Esophagus (tissue), 2 donors: ENCODE measurements around the gene KIF13A. TPM values are rescaled to one million over a fixed set of nuclear protein-coding genes. Genes with fewer than 3 reads are reported as not detected.
"Not testable (repeated sequence)": the region's sequence is repeated elsewhere in the genome, so short reads cannot be mapped to it uniquely, and the experiment has no call there.

ENCODE experiments used
- H3K27ac ChIP-seq, 2 donors: one replicate each; pipeline ENCODE4 v1.5.1; 2013; ENCODE audit warnings: low read depth in 2 of 2, mild to moderate bottlenecking in 2 of 2, inconsistent platforms in 1 of 2, low read length in 1 of 2, moderate library complexity in 1 of 2
- H3K27me3 ChIP-seq, 2 donors: one replicate each; pipeline ENCODE4 v1.6.1; 2013; ENCODE audit warnings: low read length in 2 of 2, control low read depth in 1 of 2, mild to moderate bottlenecking in 1 of 2; ENCODE audit not compliant: insufficient read depth in 2 of 2, control insufficient read depth in 1 of 2
- H3K36me3 ChIP-seq, 2 donors: one replicate each; pipeline ENCODE4 v1.6.1; 2013; ENCODE audit warnings: low read length in 1 of 2; ENCODE audit not compliant: control insufficient read depth in 2 of 2, insufficient read depth in 2 of 2
- H3K4me1 ChIP-seq, 2 donors: one replicate each; pipeline ENCODE4 v1.6.1; 2013; ENCODE audit warnings: low read length in 1 of 2; ENCODE audit not compliant: control insufficient read depth in 2 of 2, insufficient read depth in 2 of 2
- H3K4me3 ChIP-seq, 2 donors: one replicate each; pipeline ENCODE4 v1.5.1; 2013; ENCODE audit warnings: low read length in 2 of 2, mild to moderate bottlenecking in 2 of 2, low read depth in 1 of 2, moderate library complexity in 1 of 2
- H3K9me3 ChIP-seq, 2 donors: one replicate each; pipeline ENCODE4 v1.6.1; 2013; ENCODE audit warnings: mild to moderate bottlenecking in 2 of 2, low read depth in 1 of 2, low read length in 1 of 2, moderate library complexity in 1 of 2; ENCODE audit not compliant: control insufficient read depth in 2 of 2, insufficient read depth in 1 of 2
- WGBS, 2 donors: extraction: QIAGEN DNeasy Blood & Tissue Kit; methylation state at CpG; one replicate each; pipeline ENCODE4 v1.1.7; 2013; 5-methylcytosine and 5-hydroxymethylcytosine counted together
- polyA plus RNA-seq, 2 donors: library from polyadenylated mRNA; stranded (reverse); fragments of 200-250 nt; gene quantifications; one replicate each; pipeline ENCODE4 v1.2.3, GENCODE V29; 2013
- donor health status: healthy with polysubstance abuse.
- donor health status: Bipolar disorder and iron deficiency.

Gene KIF13A
- polyA plus RNA-seq, 2 donors: 7.7 to 11.5 TPM

- H3K27ac ChIP-seq: no peak overlapping the region
- peaks cover 3 to 4% of the 10 kb centered on the region in 2 donors for H3K4me1 ChIP-seq
Observed at GRCh38 chr6:17957904-17958620, 29.4 kb downstream of the KIF13A start.

GRCh38 chr6:17957498-17957897 is 29.9 kb downstream of the KIF13A start:
- no peaks in the 10 kb centered on the region for H3K27me3 ChIP-seq
- peaks cover 2 to 4% of the 10 kb centered on the region in 2 donors for H3K4me1 ChIP-seq
- H3K4me3 ChIP-seq: no peak overlapping the region
- no peaks in the 10 kb centered on the region for H3K9me3 ChIP-seq
- WGBS, 2 donors: 25 to 27% methylated on average over 1 of the region's 1 CpG
- H3K27ac ChIP-seq: no peak overlapping the region
- H3K36me3 ChIP-seq: no peaks in the 10 kb centered on the region

More at GRCh38 chr6:17957904-17958620, 29.4 kb downstream of the KIF13A start:
- no peaks in the 10 kb centered on the region for H3K36me3 ChIP-seq
- WGBS, 2 donors: 70 to 74% methylated on average over 4 of the region's 4 CpGs
- no peaks in the 10 kb centered on the region for H3K9me3 ChIP-seq
- no peaks in the 10 kb centered on the region for H3K27me3 ChIP-seq
- no peak overlapping the region for H3K4me3 ChIP-seq

- Histone ChIP-seq H3K27me3 (no peaks in the 10 kb centered on the region), H3K36me3 (no peaks in the 10 kb centered on the region), H3K27ac (no peak overlapping the region), H3K4me3 (no peak overlapping the region), H3K4me1 (peaks cover 0 to 4% of the 10 kb centered on the region in 2 donors), H3K9me3 (no peaks in the 10 kb centered on the region)
- 85 to 94% methylated on average over 5 of the region's 5 CpGs for WGBS, 2 donors
Observed at GRCh38 chr6:17957086-17957485, 30.3 kb downstream of the KIF13A start.

GRCh38 chr6:17950095-17950494 is 37.3 kb downstream of the KIF13A start:
- no peak overlapping the region for H3K4me3 ChIP-seq
- no peaks in the 10 kb centered on the region for H3K9me3 ChIP-seq
- H3K27me3 ChIP-seq: no peaks in the 10 kb centered on the region
- H3K36me3 ChIP-seq: no peaks in the 10 kb centered on the region
- H3K27ac ChIP-seq: no peak overlapping the region
- no peaks in the 10 kb centered on the region for H3K4me1 ChIP-seq

- WGBS, 2 donors: 80 to 86% methylated on average over 2 of the region's 2 CpGs
- Histone ChIP-seq H3K4me3 (no peak overlapping the region), H3K9me3 (no peaks in the 10 kb centered on the region), H3K27ac (no peak overlapping the region), H3K4me1 (no peaks in the 10 kb centered on the region), H3K36me3 (no peaks in the 10 kb centered on the region), H3K27me3 (no peaks in the 10 kb centered on the region)
Observed at GRCh38 chr6:17949168-17949567, 38.3 kb downstream of the KIF13A start.

- Histone ChIP-seq H3K9me3 (no peaks in the 10 kb centered on the region), H3K4me1 (no peaks in the 10 kb centered on the region), H3K27ac (no peak overlapping the region), H3K36me3 (no peaks in the 10 kb centered on the region), H3K4me3 (no peak overlapping the region), H3K27me3 (no peaks in the 10 kb centered on the region)
- 67 to 74% methylated on average over 7 of the region's 7 CpGs for WGBS, 2 donors
Observed at GRCh38 chr6:17948725-17949124, 38.7 kb downstream of the KIF13A start.

GRCh38 chr6:17947574-17947973 is 39.9 kb downstream of the KIF13A start:
- not testable (repeated sequence) for H3K4me1 ChIP-seq, H3K36me3 ChIP-seq, H3K9me3 ChIP-seq, H3K4me3 ChIP-seq, H3K27me3 ChIP-seq, H3K27ac ChIP-seq
- 92 to 97% methylated on average over 7 of the region's 7 CpGs for WGBS, 2 donors

- H3K36me3 ChIP-seq: no peaks in the 10 kb centered on the region
- 87 to 88% methylated on average over 2 of the region's 2 CpGs for WGBS, 2 donors
- H3K27ac ChIP-seq: no peak overlapping the region
- no peaks in the 10 kb centered on the region for H3K4me1 ChIP-seq
- no peaks in the 10 kb centered on the region for H3K27me3 ChIP-seq
- H3K9me3 ChIP-seq: no peaks in the 10 kb centered on the region
- no peak overlapping the region for H3K4me3 ChIP-seq
Observed at GRCh38 chr6:17945575-17945974, 41.9 kb downstream of the KIF13A start.

- 57 to 62% methylated on average over 2 of the region's 2 CpGs for WGBS, 2 donors
- Histone ChIP-seq H3K4me1 (no peaks in the 10 kb centered on the region), H3K27ac (no peak overlapping the region), H3K27me3 (no peaks in the 10 kb centered on the region), H3K4me3 (no peak overlapping the region), H3K9me3 (no peaks in the 10 kb centered on the region), H3K36me3 (no peaks in the 10 kb centered on the region)
Observed at GRCh38 chr6:17945111-17945510, 42.3 kb downstream of the KIF13A start.

- Histone ChIP-seq H3K9me3 (no peaks in the 10 kb centered on the region), H3K4me1 (no peaks in the 10 kb centered on the region), H3K27me3 (no peaks in the 10 kb centered on the region), H3K27ac (no peak overlapping the region), H3K4me3 (no peak overlapping the region), H3K36me3 (no peaks in the 10 kb centered on the region)
- WGBS, 2 donors: 89 to 94% methylated on average over 4 of the region's 4 CpGs
Observed at GRCh38 chr6:17941318-17941717, 46.1 kb downstream of the KIF13A start.
